Fibroblast of lung (primary cell): ENCODE measurements around the gene HUS1.

Experiments used
- CTCF ChIP-seq, 2 donors: IDR thresholded peaks in 1 of 2; conservative IDR thresholded peaks in 1 of 2; 1 replicate in 1 of 2; 2 replicates in 1 of 2; pipeline ENCODE4 v1.5.1; 2011 to 2012; ENCODE audit warnings: low read length in 2 of 2, control low read depth in 1 of 2, inconsistent platforms in 1 of 2, low read depth in 1 of 2, mild to moderate bottlenecking in 1 of 2
- EZH2 ChIP-seq: IDR thresholded peaks from 2 replicates; pipeline ENCODE4 v1.5.1; 2012; ENCODE audit warnings: low read length, control low read depth, mild to moderate bottlenecking; ENCODE audit errors: missing control alignments

GRCh38 chr7:47937065-47937687, 42.2 kb downstream of the HUS1 start:
- TF ChIP-seq CTCF (conservative IDR thresholded peaks at IDR 0.05 in 1 of 2, IDR thresholded peaks at IDR 0.05 in 1 of 2; ENCODE audit: low read depth in 1 of 2, low read length in 2 of 2) (no peak), EZH2 (no peak)
